PC-3 (cell line): ENCODE results near the gene OR5AP2. TPM values are rescaled to one million over a fixed set of nuclear protein-coding genes. Genes with fewer than 3 reads are reported as not detected.

Source experiments
- ATAC-seq: fragments of 200-7000 bp; cut with Tn5 transposase; 2 replicates; pipeline ENCODE4 v1.9.1; 2020; ENCODE audit warnings: mild to moderate bottlenecking, moderate library complexity
- BruUV-seq: library from RNA; stranded (reverse); fragments of 400-500 nt; replicated peaks from 2 replicates; lab custom pipeline; 2021; lab: Mats Ljungman, UMichigan
- CTCF ChIA-PET: fragments of 300-600 bp; sonication (Branson Sonifier 250); formaldehyde crosslinking; loops from one replicate; lab custom pipeline; 2022; ENCODE audit warnings: antibody characterized with exemption; lab: Charles Lee
- POLR2A ChIA-PET: fragments of 300-600 bp; sonication (Branson Sonifier 250); formaldehyde crosslinking; loops from one replicate; lab custom pipeline; 2022; ENCODE audit warnings: antibody characterized with exemption; ENCODE audit not compliant: unreplicated experiment; lab: Charles Lee
- DNase-seq: peaks from one replicate; pipeline ENCODE4 v3.0.0-alpha.2; 2015
- H2AFZ ChIP-seq: fragments of 300-600 bp; sonication (generic); 2 replicates; pipeline ENCODE4 v1.6.0; 2016; ENCODE audit warnings: antibody characterized with exemption, low read length
- H3F3A ChIP-seq: fragments of 300-600 bp; sonication (generic); one replicate; pipeline ENCODE4 v1.6.0; 2017; ENCODE audit warnings: antibody characterized with exemption, low read length, control low read depth, mild to moderate bottlenecking; ENCODE audit not compliant: unreplicated experiment
- H3K27ac ChIP-seq: fragments of 300-600 bp; sonication (generic); 2 replicates; pipeline ENCODE4 v1.5.1; 2016; ENCODE audit warnings: mild to moderate bottlenecking, low read length
- H3K27me3 ChIP-seq: fragments of 300-600 bp; sonication (generic); 2 replicates; pipeline ENCODE4 v1.6.1; 2016; ENCODE audit warnings: low read length, mixed read lengths
- H3K36me3 ChIP-seq: fragments of 300-600 bp; sonication (generic); 2 replicates; pipeline ENCODE4 v1.6.1; 2016; ENCODE audit warnings: low read depth, mixed run types, low read length, mixed read lengths
- H3K4me1 ChIP-seq: fragments of 300-600 bp; sonication (generic); 2 replicates; pipeline ENCODE4 v1.5.1; 2016; ENCODE audit warnings: low read length; ENCODE audit not compliant: insufficient read depth
- H3K4me2 ChIP-seq: fragments of 300-600 bp; sonication (generic); 2 replicates; pipeline ENCODE4 v1.6.0; 2016; ENCODE audit warnings: low read length
- H3K4me3 ChIP-seq: fragments of 300-600 bp; sonication (generic); 2 replicates; pipeline ENCODE4 v1.5.1; 2016; ENCODE audit warnings: mild to moderate bottlenecking, low read length, mixed read lengths
- H3K79me2 ChIP-seq: fragments of 300-600 bp; sonication (generic); 2 replicates; pipeline ENCODE4 v1.6.1; 2017; ENCODE audit warnings: low read length, mixed read lengths
- H3K9ac ChIP-seq: fragments of 300-600 bp; sonication (generic); 2 replicates; pipeline ENCODE4 v1.6.0; 2016; ENCODE audit warnings: mild to moderate bottlenecking, low read length
- H3K9me2 ChIP-seq: fragments of 300-600 bp; sonication (generic); replicated peaks from 2 replicates; pipeline ENCODE4 v1.6.1; 2016; ENCODE audit warnings: mixed run types, low read length, mixed read lengths
- H3K9me3 ChIP-seq: fragments of 300-600 bp; sonication (generic); 2 replicates; pipeline ENCODE4 v1.6.1; 2016; ENCODE audit warnings: low read length, mixed read lengths
- H4K20me1 ChIP-seq: fragments of 300-600 bp; sonication (generic); 2 replicates; pipeline ENCODE4 v1.6.1; 2016; ENCODE audit warnings: low read length, mixed read lengths
- EZH2 ChIP-seq: fragments of 300-600 bp; sonication (generic); IDR thresholded peaks from one replicate; pipeline ENCODE4 v1.6.1; 2017; ENCODE audit warnings: antibody characterized with exemption, mild to moderate bottlenecking, low read length; ENCODE audit not compliant: unreplicated experiment
- EZH2phosphoT487 ChIP-seq: fragments of 300-600 bp; sonication (generic); IDR thresholded peaks from 2 replicates; pipeline ENCODE4 v1.6.1; 2018; ENCODE audit warnings: mild to moderate bottlenecking, antibody characterized with exemption, low read length, borderline replicate concordance
- intact Hi-C: fragments of 100-400 bp; cut with micrococcal nuclease; formaldehyde crosslinking; loops from 2 replicates; pipeline ENCODE4 v1.9.0; 2023
- total RNA-seq: library from RNA; depleted of rRNA; stranded (reverse); fragments of >200 nt; gene quantifications from 2 replicates; pipeline ENCODE4 v1.2.3, GENCODE V29; 2014
- TF ChIP-seq, protein P1 (sequence below): fragments of 300-600 bp; sonication (generic); conservative IDR thresholded peaks from 2 replicates; pipeline ENCODE4 v1.5.1; 2017; ENCODE audit warnings: antibody characterized with exemption, low read depth, mild to moderate bottlenecking, low read length

Gene OR5AP2
- total RNA-seq, 1 experiment from 2014 or later = not detected

DNA sequence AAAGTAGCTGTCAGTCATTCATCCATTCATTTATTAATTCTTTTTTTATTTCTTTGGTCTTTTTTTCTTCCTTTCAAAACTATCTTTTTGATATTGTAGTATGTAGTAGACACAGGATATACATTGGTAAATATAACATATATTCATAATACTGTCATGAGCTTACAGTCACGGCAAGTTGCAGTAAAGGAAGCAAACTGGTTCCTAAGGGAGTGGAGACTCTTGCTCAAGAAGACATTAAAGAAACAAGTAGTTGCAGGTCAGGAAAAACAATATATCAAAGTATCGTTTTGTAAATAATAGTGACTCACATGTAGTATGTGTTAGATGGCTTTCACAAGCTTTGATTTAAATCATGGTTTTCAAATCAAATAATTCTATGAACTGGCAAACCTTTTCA lies 28.7 kb upstream of the OR5AP2 start:
- Histone ChIP-seq H3K4me3 (no peak overlapping the region), H3K9ac (no peak overlapping the region), H3K9me2 (no peaks in the 10 kb centered on the region), H3K27me3 (no peaks in the 10 kb centered on the region), H3K27ac (no peak overlapping the region), H3K36me3 (no peaks in the 10 kb centered on the region), H2AFZ (no peak overlapping the region), H3K79me2 (no peaks in the 10 kb centered on the region), H3K9me3 (no peaks in the 10 kb centered on the region; the same call in 1 of the 2 replicates), H4K20me1 (no peaks in the 10 kb centered on the region), H3F3A (no peaks in the 10 kb centered on the region), H3K4me2 (no peak overlapping the region), H3K4me1 (no peaks in the 10 kb centered on the region)
- intact Hi-C loops = no loop called here
- DNase-seq (no peak), ATAC-seq (no peak)
- BruUV-seq = no TSS peak
- TF ChIP-seq EZH2 (no peak), EZH2phosphoT487 (no peak)
- TF ChIP-seq, protein P1, sequence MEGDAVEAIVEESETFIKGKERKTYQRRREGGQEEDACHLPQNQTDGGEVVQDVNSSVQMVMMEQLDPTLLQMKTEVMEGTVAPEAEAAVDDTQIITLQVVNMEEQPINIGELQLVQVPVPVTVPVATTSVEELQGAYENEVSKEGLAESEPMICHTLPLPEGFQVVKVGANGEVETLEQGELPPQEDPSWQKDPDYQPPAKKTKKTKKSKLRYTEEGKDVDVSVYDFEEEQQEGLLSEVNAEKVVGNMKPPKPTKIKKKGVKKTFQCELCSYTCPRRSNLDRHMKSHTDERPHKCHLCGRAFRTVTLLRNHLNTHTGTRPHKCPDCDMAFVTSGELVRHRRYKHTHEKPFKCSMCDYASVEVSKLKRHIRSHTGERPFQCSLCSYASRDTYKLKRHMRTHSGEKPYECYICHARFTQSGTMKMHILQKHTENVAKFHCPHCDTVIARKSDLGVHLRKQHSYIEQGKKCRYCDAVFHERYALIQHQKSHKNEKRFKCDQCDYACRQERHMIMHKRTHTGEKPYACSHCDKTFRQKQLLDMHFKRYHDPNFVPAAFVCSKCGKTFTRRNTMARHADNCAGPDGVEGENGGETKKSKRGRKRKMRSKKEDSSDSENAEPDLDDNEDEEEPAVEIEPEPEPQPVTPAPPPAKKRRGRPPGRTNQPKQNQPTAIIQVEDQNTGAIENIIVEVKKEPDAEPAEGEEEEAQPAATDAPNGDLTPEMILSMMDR = no peak
- ChIA-PET POLR2A (no interaction called here), CTCF (no interaction called here)

DNA sequence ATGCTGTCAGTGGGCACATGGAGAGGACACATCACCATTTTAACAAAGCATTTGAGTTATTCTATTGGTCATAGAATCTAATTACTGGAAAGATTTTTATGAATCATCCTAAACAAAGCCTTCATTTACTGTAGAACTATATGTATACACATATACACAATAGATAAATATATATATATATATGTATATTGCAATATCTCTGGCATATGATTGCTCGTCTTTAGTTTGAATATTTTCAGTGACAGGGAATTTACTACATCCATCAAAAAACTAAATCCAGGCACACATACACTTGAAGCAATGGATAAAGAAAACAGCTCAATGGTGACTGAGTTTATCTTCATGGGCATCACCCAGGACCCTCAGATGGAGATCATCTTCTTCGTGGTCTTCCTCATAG lies 21.1 kb upstream of the OR5AP2 start, which contains the start of gene OR5AR1:
Gene OR5AR1, plus strand, starts transcription at position 301 of the 400 bp plus-strand sequence. Its CDS starts 0 bp downstream, at position 301.
- POLR2A ChIA-PET = no interaction called here
- ATAC-seq = no peak
- no TSS peak for BruUV-seq
- H4K20me1 ChIP-seq = no peaks in the 10 kb centered on the region
- H3K9me2 ChIP-seq = no peaks in the 10 kb centered on the region
- no peak for DNase-seq
- H3K27me3 ChIP-seq = no peaks in the 10 kb centered on the region
- H3K9ac ChIP-seq = no peak within 1 kb of the TSS
- intact Hi-C loops = no loop called here
- no peak within 1 kb of the TSS for H3K4me2 ChIP-seq
- no peak within 1 kb of the TSS for H3K4me3 ChIP-seq
- CTCF ChIA-PET = no interaction called here
- no peaks in the 10 kb centered on the region for H3K36me3 ChIP-seq
- peaks cover 6% of the 10 kb centered on the region; the same call in 1 of the 2 replicates for H3K9me3 ChIP-seq
- H3K79me2 ChIP-seq = no peaks in the 10 kb centered on the region
- no peaks in the 10 kb centered on the region for H3F3A ChIP-seq
- H2AFZ ChIP-seq = no peak within 1 kb of the TSS
- no peak within 1 kb of the TSS for H3K27ac ChIP-seq
- TF ChIP-seq EZH2phosphoT487 (no peak), EZH2 (no peak)
- TF ChIP-seq, protein P1 = no peak
- H3K4me1 ChIP-seq = no peaks in the 10 kb centered on the region

DNA sequence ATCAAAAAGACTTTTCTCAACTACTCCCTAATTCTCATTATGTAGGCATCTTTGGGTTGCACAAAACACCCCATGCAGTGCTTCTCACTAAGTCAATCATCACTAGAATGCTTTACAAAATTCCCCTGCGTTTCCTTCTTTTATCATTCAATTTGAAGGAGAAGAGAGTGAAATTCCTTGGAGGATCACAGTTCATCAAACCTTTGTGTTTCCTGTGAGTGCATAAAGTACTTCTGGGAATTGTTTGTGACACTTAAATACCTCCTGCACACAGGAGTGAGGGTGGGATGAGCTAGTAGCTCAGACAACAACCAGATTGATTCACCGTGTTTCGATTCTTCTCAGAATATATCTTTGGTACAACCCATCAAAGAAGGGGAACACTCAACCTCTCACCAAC lies 17.5 kb upstream of the OR5AP2 start:
- Histone ChIP-seq H3K27ac (no peak overlapping the region), H3K4me2 (no peak overlapping the region), H3K27me3 (no peaks in the 10 kb centered on the region), H3K9me3 (0 out of 2 replicates have a peak, but pooled peaks cover 6% of the 10 kb centered on the region), H2AFZ (no peak overlapping the region), H3F3A (no peaks in the 10 kb centered on the region), H3K9ac (no peak overlapping the region), H3K4me1 (no peaks in the 10 kb centered on the region), H3K79me2 (no peaks in the 10 kb centered on the region), H3K4me3 (no peak overlapping the region), H3K9me2 (no peaks in the 10 kb centered on the region), H3K36me3 (no peaks in the 10 kb centered on the region), H4K20me1 (no peaks in the 10 kb centered on the region)
- no TSS peak for BruUV-seq
- CTCF ChIA-PET = no interaction called here
- intact Hi-C loops = no loop called here
- TF ChIP-seq EZH2phosphoT487 (no peak), EZH2 (no peak)
- TF ChIP-seq, protein P1 = no peak
- DNase-seq (no peak), ATAC-seq (no peak)
- POLR2A ChIA-PET = no interaction called here
